ENCODE results near the gene MYORG. TPM values are rescaled to one million over a fixed set of nuclear protein-coding genes. Genes with fewer than 3 reads are reported as not detected.
"Not testable (repeated sequence)": the region's sequence is repeated elsewhere in the genome, so short reads cannot be mapped to it uniquely, and the experiment has no call there.

MYORG gene
- total RNA-seq, 1 experiment from 2014 or later: 0.45 TPM

DNA sequence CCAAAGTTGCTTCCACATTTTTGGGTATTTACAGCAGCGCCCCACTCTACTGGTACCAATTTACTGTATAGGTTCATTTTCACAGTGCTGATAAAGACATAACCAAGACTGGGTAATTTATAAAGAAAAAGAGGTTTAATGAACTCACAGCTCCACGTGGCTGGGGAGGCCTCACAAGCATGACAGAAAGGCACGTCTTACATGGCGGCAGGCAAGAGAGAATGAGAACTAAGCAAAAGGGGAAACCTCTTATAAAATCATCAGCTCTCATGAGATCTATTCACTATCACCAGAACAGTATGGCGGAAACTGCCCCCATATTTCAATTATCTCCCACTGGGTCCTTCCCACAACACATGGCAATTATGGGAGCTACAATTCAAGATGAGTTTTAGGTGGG, 7.9 kb downstream of the MYORG start:
- not testable (repeated sequence) for H3K4me1 ChIP-seq (ENCODE audit: low read length); H3K36me3 ChIP-seq (ENCODE audit: insufficient read depth, low read length); H3K4me3 ChIP-seq (ENCODE audit: low read length); H2AFZ ChIP-seq (ENCODE audit: low read length); H3K27me3 ChIP-seq (ENCODE audit: low read length); H3K79me2 ChIP-seq (ENCODE audit: low read length); H3K4me2 ChIP-seq (ENCODE audit: low read depth, low read length, poor library complexity, severe bottlenecking); DNase-seq; H4K20me1 ChIP-seq (ENCODE audit: insufficient read depth, low read depth, low read length); H3K9me3 ChIP-seq (ENCODE audit: low read length); H3K9ac ChIP-seq (ENCODE audit: low read length); H3K9me2 ChIP-seq (replicated peaks; ENCODE audit: insufficient read depth, low read length); H3K27ac ChIP-seq (ENCODE audit: low read length)

DNA sequence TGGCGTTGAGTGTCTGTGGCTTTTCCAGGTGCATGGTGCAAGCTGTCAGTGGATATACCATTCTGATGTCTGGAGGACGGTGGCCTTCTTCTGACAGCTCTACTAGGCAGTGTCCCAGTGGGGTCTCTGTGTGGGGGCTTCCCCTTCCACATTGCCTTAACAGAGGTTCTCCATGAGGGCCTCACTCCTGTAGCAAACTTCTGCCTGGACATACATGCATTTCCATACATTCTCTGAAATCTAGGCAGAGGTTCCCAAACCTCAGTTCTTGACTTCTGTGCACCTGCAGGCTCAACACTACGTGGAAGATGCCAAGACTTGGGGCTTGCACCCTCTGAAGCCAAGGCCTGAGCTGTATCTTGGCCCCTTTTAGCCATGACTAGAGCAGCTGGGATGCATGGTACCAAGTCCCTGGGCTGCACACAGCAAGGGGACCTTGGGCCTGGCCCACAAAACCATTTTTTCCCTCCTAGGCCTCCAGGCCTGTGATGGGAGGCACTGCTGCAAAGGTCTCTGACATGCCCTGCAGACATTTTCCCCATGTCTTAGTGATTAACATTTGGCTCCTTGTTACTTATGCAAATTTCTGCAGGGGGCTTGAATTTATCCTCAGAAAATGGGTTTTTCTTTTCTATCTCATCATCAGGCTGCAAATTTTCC, 8.8 kb downstream of the MYORG start:
- not testable (repeated sequence) for H3K27me3 ChIP-seq (ENCODE audit: low read length); H3K36me3 ChIP-seq (ENCODE audit: insufficient read depth, low read length); H3K9ac ChIP-seq (ENCODE audit: low read length); H3K4me1 ChIP-seq (ENCODE audit: low read length); H3K27ac ChIP-seq (ENCODE audit: low read length); DNase-seq; H3K4me3 ChIP-seq (ENCODE audit: low read length); H3K4me2 ChIP-seq (ENCODE audit: low read depth, low read length, poor library complexity, severe bottlenecking); H3K79me2 ChIP-seq (ENCODE audit: low read length); H3K9me2 ChIP-seq (replicated peaks; ENCODE audit: insufficient read depth, low read length); H3K9me3 ChIP-seq (ENCODE audit: low read length); H2AFZ ChIP-seq (ENCODE audit: low read length); H4K20me1 ChIP-seq (ENCODE audit: insufficient read depth, low read depth, low read length)

GRCh38 chr9:34366365-34366764, 10.3 kb downstream of the MYORG start:
- H3K4me1 ChIP-seq (ENCODE audit: low read length): no peaks in the 10 kb centered on the region
- H3K4me3 ChIP-seq (ENCODE audit: low read length): no peak overlapping the region
- no peaks in the 10 kb centered on the region for H3K27me3 ChIP-seq (ENCODE audit: low read length)
- H3K36me3 ChIP-seq (ENCODE audit: insufficient read depth, low read length): no peaks in the 10 kb centered on the region
- H3K4me2 ChIP-seq (ENCODE audit: low read depth, low read length, poor library complexity, severe bottlenecking): no peak overlapping the region
- H3K9me2 ChIP-seq (replicated peaks; ENCODE audit: insufficient read depth, low read length): no peaks in the 10 kb centered on the region
- H4K20me1 ChIP-seq (ENCODE audit: insufficient read depth, low read depth, low read length): no peaks in the 10 kb centered on the region
- H3K27ac ChIP-seq (ENCODE audit: low read length): no peak overlapping the region
- H2AFZ ChIP-seq (ENCODE audit: low read length): no peak overlapping the region
- no peaks in the 10 kb centered on the region for H3K79me2 ChIP-seq (ENCODE audit: low read length)
- no peaks in the 10 kb centered on the region for H3K9me3 ChIP-seq (ENCODE audit: low read length)
- H3K9ac ChIP-seq (ENCODE audit: low read length): no peak overlapping the region
- DNase-seq: no peak

DNA sequence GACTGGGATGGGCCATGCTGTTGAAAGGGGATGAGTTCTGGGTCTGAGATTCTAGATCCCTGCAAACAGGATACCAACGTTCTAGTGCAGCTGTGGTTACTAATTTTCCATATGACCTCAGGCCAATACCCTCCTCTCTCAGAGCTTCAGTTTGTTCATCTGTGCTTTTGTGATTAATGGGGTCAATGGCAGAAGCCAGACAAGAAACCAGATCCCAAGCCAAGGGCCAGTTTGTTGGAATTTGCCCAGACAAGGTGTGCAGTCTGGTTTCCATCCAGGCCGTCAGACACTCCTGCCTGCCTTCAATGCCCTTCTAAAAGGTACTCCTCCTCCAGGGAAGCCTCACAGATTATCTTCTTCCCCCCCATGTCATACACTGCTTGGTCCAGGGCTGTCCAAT, 11.4 kb downstream of the MYORG start:
- H3K27ac ChIP-seq (ENCODE audit: low read length): no peak overlapping the region
- no peak for DNase-seq
- H3K9ac ChIP-seq (ENCODE audit: low read length): no peak overlapping the region
- no peaks in the 10 kb centered on the region for H3K9me3 ChIP-seq (ENCODE audit: low read length)
- no peaks in the 10 kb centered on the region for H3K4me1 ChIP-seq (ENCODE audit: low read length)
- H4K20me1 ChIP-seq (ENCODE audit: insufficient read depth, low read depth, low read length): no peaks in the 10 kb centered on the region
- H3K4me2 ChIP-seq (ENCODE audit: low read depth, low read length, poor library complexity, severe bottlenecking): no peak overlapping the region
- no peaks in the 10 kb centered on the region for H3K9me2 ChIP-seq (replicated peaks; ENCODE audit: insufficient read depth, low read length)
- no peak overlapping the region for H3K4me3 ChIP-seq (ENCODE audit: low read length)
- H3K36me3 ChIP-seq (ENCODE audit: insufficient read depth, low read length): no peaks in the 10 kb centered on the region
- no peaks in the 10 kb centered on the region for H3K27me3 ChIP-seq (ENCODE audit: low read length)
- H2AFZ ChIP-seq (ENCODE audit: low read length): no peak overlapping the region
- no peaks in the 10 kb centered on the region for H3K79me2 ChIP-seq (ENCODE audit: low read length)

- Histone ChIP-seq H3K27me3 (ENCODE audit: low read length) (no peaks in the 10 kb centered on the region), H3K4me3 (ENCODE audit: low read length) (no peak overlapping the region), H3K4me2 (ENCODE audit: low read depth, low read length, poor library complexity, severe bottlenecking) (no peak overlapping the region), H4K20me1 (ENCODE audit: insufficient read depth, low read depth, low read length) (no peaks in the 10 kb centered on the region), H3K9ac (ENCODE audit: low read length) (no peak overlapping the region), H2AFZ (ENCODE audit: low read length) (no peak overlapping the region), H3K4me1 (ENCODE audit: low read length) (no peaks in the 10 kb centered on the region), H3K27ac (ENCODE audit: low read length) (no peak overlapping the region), H3K9me2 (replicated peaks; ENCODE audit: insufficient read depth, low read length) (no peaks in the 10 kb centered on the region), H3K79me2 (ENCODE audit: low read length) (no peaks in the 10 kb centered on the region), H3K9me3 (ENCODE audit: low read length) (no peaks in the 10 kb centered on the region), H3K36me3 (ENCODE audit: insufficient read depth, low read length) (no peaks in the 10 kb centered on the region)
- no peak for DNase-seq
Observed at GRCh38 chr9:34363619-34364351, 12.9 kb downstream of the MYORG start.

- H3K27me3 ChIP-seq (ENCODE audit: low read length): no peaks in the 10 kb centered on the region
- H3K27ac ChIP-seq (ENCODE audit: low read length): no peak overlapping the region
- no peaks in the 10 kb centered on the region for H3K36me3 ChIP-seq (ENCODE audit: insufficient read depth, low read length)
- H3K4me3 ChIP-seq (ENCODE audit: low read length): no peak overlapping the region
- H3K9ac ChIP-seq (ENCODE audit: low read length): no peak overlapping the region
- H3K79me2 ChIP-seq (ENCODE audit: low read length): no peaks in the 10 kb centered on the region
- H3K9me3 ChIP-seq (ENCODE audit: low read length): no peaks in the 10 kb centered on the region
- H3K4me1 ChIP-seq (ENCODE audit: low read length): no peaks in the 10 kb centered on the region
- no peaks in the 10 kb centered on the region for H3K9me2 ChIP-seq (replicated peaks; ENCODE audit: insufficient read depth, low read length)
- no peak overlapping the region for H3K4me2 ChIP-seq (ENCODE audit: low read depth, low read length, poor library complexity, severe bottlenecking)
- no peaks in the 10 kb centered on the region for H4K20me1 ChIP-seq (ENCODE audit: insufficient read depth, low read depth, low read length)
- no peak for DNase-seq
- H2AFZ ChIP-seq (ENCODE audit: low read length): no peak overlapping the region
Observed at GRCh38 chr9:34362614-34363214, 14.0 kb downstream of the MYORG start.

- DNase-seq; H3K9me3 ChIP-seq (ENCODE audit: low read length); H3K4me2 ChIP-seq (ENCODE audit: low read depth, low read length, poor library complexity, severe bottlenecking); H3K36me3 ChIP-seq (ENCODE audit: insufficient read depth, low read length); H2AFZ ChIP-seq (ENCODE audit: low read length); H3K4me3 ChIP-seq (ENCODE audit: low read length); H3K27me3 ChIP-seq (ENCODE audit: low read length); H4K20me1 ChIP-seq (ENCODE audit: insufficient read depth, low read depth, low read length); H3K9me2 ChIP-seq (replicated peaks; ENCODE audit: insufficient read depth, low read length); H3K79me2 ChIP-seq (ENCODE audit: low read length); H3K9ac ChIP-seq (ENCODE audit: low read length); H3K4me1 ChIP-seq (ENCODE audit: low read length); H3K27ac ChIP-seq (ENCODE audit: low read length): not testable (repeated sequence)
Observed at GRCh38 chr9:34352957-34353356, 23.7 kb downstream of the MYORG start.

DNA sequence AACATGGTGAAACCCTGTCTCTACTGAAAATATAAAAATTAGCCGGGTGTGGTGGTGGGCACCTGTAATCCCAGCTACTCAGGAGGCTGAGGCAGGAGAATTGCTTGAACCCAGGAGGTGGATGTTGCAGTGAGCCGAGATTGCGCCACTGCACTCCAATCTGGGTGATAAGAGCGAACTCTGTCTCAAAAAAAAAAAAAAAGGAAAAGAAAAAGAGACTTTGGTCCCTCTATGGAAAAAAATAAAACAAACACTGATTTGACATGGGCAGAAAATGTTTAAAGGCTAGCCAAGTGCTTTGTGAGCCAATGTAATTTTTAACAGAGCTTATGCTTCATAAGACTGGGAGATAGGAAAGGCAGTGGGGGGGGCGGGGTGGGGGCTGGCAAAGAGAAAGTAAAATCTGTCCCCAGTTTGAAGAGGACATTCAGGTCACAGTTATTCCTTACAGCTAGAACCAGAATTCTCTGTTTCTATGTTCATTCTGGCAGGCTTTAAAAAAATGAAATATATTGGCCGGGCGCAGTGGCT, 24.5 kb downstream of the MYORG start:
- not testable (repeated sequence) for DNase-seq; H3K9ac ChIP-seq (ENCODE audit: low read length); H2AFZ ChIP-seq (ENCODE audit: low read length); H3K4me2 ChIP-seq (ENCODE audit: low read depth, low read length, poor library complexity, severe bottlenecking); H4K20me1 ChIP-seq (ENCODE audit: insufficient read depth, low read depth, low read length); H3K9me2 ChIP-seq (replicated peaks; ENCODE audit: insufficient read depth, low read length); H3K79me2 ChIP-seq (ENCODE audit: low read length); H3K9me3 ChIP-seq (ENCODE audit: low read length); H3K27me3 ChIP-seq (ENCODE audit: low read length); H3K27ac ChIP-seq (ENCODE audit: low read length); H3K36me3 ChIP-seq (ENCODE audit: insufficient read depth, low read length); H3K4me3 ChIP-seq (ENCODE audit: low read length); H3K4me1 ChIP-seq (ENCODE audit: low read length)
